VCaP (cell line): ENCODE measurements around the gene USH2A.

Experiments
- H3K27ac ChIP-seq: fragments of 450-650 bp; 2 replicates; pipeline ENCODE4 v1.5.1; 2017
- TF ChIP-seq, protein P1 (sequence below): fragments of 450-650 bp; conservative IDR thresholded peaks from 2 replicates; pipeline ENCODE4 v1.5.1; 2017; ENCODE audit warnings: mild to moderate bottlenecking, moderate library complexity

The USH2A gene

DNA sequence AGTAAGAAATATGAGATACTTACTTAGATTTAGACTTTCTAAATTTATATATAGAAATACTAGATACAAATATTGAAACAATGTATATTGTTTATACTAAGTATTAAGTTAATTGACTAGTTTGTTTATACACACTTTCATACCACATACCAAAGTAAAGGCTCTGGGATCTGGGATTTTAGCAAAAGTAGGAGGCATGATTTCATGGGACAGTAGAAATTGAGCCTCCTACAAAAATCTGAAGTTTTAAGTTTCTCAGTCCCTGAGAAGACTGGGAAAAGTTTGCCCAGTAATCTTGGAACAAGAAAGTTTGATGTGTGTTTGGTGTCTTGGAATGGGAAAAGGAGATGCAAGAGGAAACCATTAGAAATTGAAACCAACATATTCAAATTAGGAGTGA is 825.3 kb downstream of the USH2A start:
- no peak overlapping the region for H3K27ac ChIP-seq
- TF ChIP-seq, protein P1, sequence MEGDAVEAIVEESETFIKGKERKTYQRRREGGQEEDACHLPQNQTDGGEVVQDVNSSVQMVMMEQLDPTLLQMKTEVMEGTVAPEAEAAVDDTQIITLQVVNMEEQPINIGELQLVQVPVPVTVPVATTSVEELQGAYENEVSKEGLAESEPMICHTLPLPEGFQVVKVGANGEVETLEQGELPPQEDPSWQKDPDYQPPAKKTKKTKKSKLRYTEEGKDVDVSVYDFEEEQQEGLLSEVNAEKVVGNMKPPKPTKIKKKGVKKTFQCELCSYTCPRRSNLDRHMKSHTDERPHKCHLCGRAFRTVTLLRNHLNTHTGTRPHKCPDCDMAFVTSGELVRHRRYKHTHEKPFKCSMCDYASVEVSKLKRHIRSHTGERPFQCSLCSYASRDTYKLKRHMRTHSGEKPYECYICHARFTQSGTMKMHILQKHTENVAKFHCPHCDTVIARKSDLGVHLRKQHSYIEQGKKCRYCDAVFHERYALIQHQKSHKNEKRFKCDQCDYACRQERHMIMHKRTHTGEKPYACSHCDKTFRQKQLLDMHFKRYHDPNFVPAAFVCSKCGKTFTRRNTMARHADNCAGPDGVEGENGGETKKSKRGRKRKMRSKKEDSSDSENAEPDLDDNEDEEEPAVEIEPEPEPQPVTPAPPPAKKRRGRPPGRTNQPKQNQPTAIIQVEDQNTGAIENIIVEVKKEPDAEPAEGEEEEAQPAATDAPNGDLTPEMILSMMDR = no peak

DNA sequence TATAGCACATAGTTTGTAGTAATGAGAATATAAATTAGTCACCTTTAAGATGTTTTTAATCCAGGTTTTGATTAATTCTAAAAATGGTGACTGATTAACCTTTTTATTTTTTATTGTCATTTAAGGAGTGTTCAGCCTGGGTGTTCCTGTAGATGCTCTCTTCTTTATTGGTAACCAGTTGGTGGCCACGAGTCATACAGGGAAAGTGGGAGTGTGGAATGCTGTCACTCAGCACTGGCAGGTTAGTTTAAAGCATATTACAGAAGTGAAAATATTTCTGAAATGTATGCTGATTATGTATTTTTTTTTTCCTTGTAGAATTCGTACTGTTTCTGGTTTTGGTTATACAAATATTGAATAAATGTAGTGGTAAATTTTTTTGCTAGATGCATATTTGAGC is 828.0 kb downstream of the USH2A start:
- no peak overlapping the region for H3K27ac ChIP-seq
- TF ChIP-seq, protein P1 = no peak

DNA sequence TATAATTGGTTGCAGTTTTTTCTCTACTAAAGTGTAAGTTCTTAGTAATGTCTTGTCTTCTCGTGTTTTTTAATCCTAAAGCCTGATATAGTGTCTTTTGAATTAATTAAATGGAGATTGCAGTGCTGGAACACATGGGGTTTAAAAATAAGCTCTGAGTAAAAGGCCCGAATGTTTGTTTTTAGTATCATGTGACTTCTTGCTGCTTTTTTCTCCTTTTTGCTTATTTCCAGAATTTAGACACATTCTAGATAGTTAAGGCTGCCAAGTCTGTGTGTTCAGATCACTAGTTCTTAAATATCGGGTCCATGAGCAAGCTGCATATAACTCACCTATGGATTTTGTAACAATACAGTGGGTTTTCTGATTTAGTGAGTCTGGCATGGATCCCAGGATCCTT is 828.6 kb downstream of the USH2A start:
- no peak overlapping the region for H3K27ac ChIP-seq
- TF ChIP-seq, protein P1 = no peak

DNA sequence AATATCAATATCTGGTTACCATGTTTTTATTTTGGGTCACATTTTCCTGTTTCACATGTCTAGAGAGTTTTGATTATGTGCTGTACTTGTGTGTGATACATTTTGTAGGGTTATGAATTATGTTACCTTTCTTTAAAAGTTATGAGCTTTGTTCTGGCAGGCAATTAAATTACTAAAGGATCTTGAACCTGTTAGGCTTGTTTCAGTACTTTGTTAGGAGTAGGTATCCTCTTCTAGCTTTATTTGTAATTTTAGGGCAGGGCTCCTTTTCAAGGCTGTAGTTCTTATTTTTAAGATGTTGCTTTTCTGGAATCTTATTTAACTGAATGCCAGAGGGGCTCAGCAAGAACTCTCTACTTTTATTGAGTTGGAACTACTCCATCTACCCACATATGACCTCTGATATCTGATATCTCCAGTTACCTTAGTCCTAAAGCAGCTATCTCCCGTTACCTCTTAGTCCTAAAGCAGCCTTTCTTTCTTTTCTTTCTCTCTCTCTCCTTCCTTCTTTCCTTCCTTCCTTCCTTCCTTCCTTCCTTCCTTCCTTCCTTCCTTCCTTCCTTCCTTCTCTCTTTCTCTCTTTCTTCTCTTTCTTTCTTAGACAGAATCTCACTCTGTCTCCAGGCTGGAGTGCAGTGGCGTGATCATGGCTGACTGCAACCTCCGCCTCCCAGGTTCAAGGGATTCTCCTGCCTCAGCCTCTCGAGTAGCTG is 832.3 kb downstream of the USH2A start:
- peak overlapping the region; percentile 81 for H3K27ac ChIP-seq
- TF ChIP-seq, protein P1 = no peak

DNA sequence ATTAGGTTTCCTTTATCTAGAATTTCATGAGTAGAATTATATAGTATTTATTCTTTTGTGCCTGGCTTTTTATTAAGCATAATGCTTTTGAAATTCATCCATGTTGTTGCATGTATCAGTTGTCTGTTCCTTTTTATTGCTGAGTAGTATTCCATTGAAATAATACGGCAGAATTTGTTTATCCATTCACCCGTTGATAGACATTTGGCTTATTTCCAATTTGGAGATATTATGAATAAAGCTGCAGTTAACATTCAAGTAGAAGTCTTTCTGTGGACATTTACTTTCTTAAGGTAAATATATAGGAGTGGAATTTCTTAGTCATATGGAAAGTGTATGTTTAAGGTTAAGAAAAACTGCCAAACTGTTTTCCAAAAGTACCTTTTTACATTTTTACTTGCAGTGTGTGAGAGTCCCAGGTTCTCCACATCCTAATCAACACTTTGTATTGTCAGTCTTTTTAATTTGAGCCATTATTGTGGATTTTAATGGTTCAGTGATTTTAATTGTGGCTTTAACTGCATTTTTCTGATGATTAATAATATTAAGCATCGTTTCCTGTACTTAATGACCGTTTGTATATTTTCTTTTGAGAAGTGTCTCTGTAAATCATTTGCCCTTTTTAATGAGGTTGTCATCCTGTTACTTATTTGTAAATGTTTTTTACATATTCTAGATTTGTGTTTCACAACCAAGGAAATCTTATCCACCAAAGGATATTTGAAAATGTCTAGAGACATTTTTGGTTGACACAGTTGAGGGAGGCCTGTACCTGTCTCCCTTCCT is 833.4 kb downstream of the USH2A start:
- peak overlapping the region; percentile 81 for H3K27ac ChIP-seq
- TF ChIP-seq, protein P1 = no peak

DNA sequence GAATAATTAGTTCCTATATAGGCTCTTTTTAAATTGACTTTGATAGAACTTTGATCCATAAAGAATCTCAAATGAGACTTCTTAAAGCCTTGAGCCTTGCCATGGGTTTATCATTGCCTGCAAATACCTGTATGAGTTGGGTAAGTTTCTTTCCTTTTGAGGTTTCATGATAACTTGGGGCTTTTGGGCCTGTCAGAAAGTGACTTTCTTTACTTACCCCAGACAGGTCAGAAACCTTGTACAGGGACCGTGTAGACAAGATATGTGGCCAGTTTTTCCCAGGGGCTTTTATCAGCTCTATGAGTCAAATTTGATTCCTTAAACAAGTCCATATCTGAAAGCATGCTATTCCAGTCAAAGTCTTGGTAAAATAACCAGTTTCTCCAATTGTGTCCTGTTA is 838.9 kb downstream of the USH2A start:
- H3K27ac ChIP-seq = no peak overlapping the region
- TF ChIP-seq, protein P1 = no peak

DNA sequence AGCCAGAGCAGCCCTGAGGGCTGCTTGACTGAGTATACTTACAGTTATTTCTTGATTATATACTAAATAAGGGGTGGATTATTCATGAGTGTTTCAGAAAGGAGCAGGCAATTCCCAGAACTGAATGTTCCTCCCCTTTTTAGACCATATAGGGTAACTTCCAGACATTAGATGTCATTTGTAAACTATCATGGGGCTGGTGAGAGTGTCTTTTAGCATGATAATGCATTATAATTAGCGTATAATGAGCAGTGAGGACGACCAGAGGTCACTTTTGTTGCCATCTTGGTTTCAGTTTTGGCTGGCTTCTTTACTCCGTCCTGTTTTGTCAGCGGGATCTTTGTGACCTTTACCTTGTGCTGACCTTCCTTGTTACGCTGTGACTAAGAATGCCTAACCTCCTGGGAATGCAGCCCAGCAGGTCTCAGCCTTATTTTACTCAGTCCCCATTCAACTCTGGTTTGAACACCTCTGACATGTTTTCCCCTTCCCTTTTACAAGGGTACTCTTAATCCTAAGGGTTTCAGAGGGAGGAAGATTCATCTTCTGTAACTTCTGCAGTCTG is 840.0 kb downstream of the USH2A start:
- H3K27ac ChIP-seq = no peak overlapping the region
- TF ChIP-seq, protein P1 = no peak
